ENCODE measurements around the gene RXFP1. TPM values are rescaled to one million over a fixed set of nuclear protein-coding genes. Genes with fewer than 3 reads are reported as not detected.

RXFP1 gene
- total RNA-seq, 2 donors from 2014 or later = not detected

GRCh38 chr4:158605393-158605792 is 83.7 kb downstream of the RXFP1 start:
- DNase-seq (no peak), ATAC-seq (no peak)
- no peaks in the 10 kb centered on the region for H3K4me1 Mint-ChIP-seq
- no peaks in the 10 kb centered on the region for H3K36me3 Mint-ChIP-seq (ENCODE audit: low read depth)
- no peak overlapping the region for H3K27ac Mint-ChIP-seq
- no peak overlapping the region for H3K4me3 Mint-ChIP-seq
- no peaks in the 10 kb centered on the region for H3K9me3 ChIP-seq (ENCODE audit: control insufficient read depth, low read length, poor library complexity, severe bottlenecking)
- peaks cover 25% of the 10 kb centered on the region for H3K27me3 Mint-ChIP-seq

GRCh38 chr4:158606969-158607368 is 85.3 kb downstream of the RXFP1 start:
- H3K9me3 ChIP-seq (ENCODE audit: control insufficient read depth, low read length, poor library complexity, severe bottlenecking) = no peaks in the 10 kb centered on the region
- DNase-seq = no peak
- Mint-ChIP-seq H3K27me3 (peaks cover 32% of the 10 kb centered on the region), H3K27ac (no peak overlapping the region), H3K36me3 (ENCODE audit: low read depth) (peaks cover 2% of the 10 kb centered on the region), H3K4me1 (no peaks in the 10 kb centered on the region), H3K4me3 (no peak overlapping the region)
- ATAC-seq = no peak

GRCh38 chr4:158609116-158609515 is 87.4 kb downstream of the RXFP1 start:
- Mint-ChIP-seq H3K4me3 (no peak overlapping the region), H3K36me3 (ENCODE audit: low read depth) (peaks cover 2% of the 10 kb centered on the region), H3K4me1 (no peaks in the 10 kb centered on the region), H3K27me3 (peaks cover 32% of the 10 kb centered on the region), H3K27ac (no peak overlapping the region)
- ATAC-seq = no peak
- no peak for DNase-seq
- no peaks in the 10 kb centered on the region for H3K9me3 ChIP-seq (ENCODE audit: control insufficient read depth, low read length, poor library complexity, severe bottlenecking)

GRCh38 chr4:158610790-158611189 is 89.1 kb downstream of the RXFP1 start:
- Mint-ChIP-seq H3K4me3 (no peak overlapping the region), H3K27ac (no peak overlapping the region), H3K27me3 (peaks cover 38% of the 10 kb centered on the region), H3K36me3 (ENCODE audit: low read depth) (peaks cover 4% of the 10 kb centered on the region), H3K4me1 (no peaks in the 10 kb centered on the region)
- no peak for DNase-seq
- H3K9me3 ChIP-seq (ENCODE audit: control insufficient read depth, low read length, poor library complexity, severe bottlenecking) = no peaks in the 10 kb centered on the region
- no peak for ATAC-seq

GRCh38 chr4:158613046-158613445 is 91.4 kb downstream of the RXFP1 start:
- Mint-ChIP-seq H3K4me1 (no peaks in the 10 kb centered on the region), H3K27ac (no peak overlapping the region), H3K4me3 (no peak overlapping the region), H3K36me3 (ENCODE audit: low read depth) (peaks cover 4% of the 10 kb centered on the region), H3K27me3 (peaks cover 38% of the 10 kb centered on the region)
- no peaks in the 10 kb centered on the region for H3K9me3 ChIP-seq (ENCODE audit: control insufficient read depth, low read length, poor library complexity, severe bottlenecking)
- ATAC-seq (no peak), DNase-seq (no peak)

GRCh38 chr4:158617956-158618355 is 96.3 kb downstream of the RXFP1 start:
- Mint-ChIP-seq H3K27ac (no peak overlapping the region), H3K27me3 (peaks cover 38% of the 10 kb centered on the region), H3K36me3 (ENCODE audit: low read depth) (peaks cover 2% of the 10 kb centered on the region), H3K4me1 (peaks cover 2% of the 10 kb centered on the region), H3K4me3 (no peak overlapping the region)
- ATAC-seq (no peak), DNase-seq (no peak)
- H3K9me3 ChIP-seq (ENCODE audit: control insufficient read depth, low read length, poor library complexity, severe bottlenecking) = no peaks in the 10 kb centered on the region

GRCh38 chr4:158621729-158622128 is 100.0 kb downstream of the RXFP1 start:
- H3K9me3 ChIP-seq (ENCODE audit: control insufficient read depth, low read length, poor library complexity, severe bottlenecking) = no peaks in the 10 kb centered on the region
- Mint-ChIP-seq H3K27me3 (peaks cover 32% of the 10 kb centered on the region), H3K4me1 (peaks cover 5% of the 10 kb centered on the region)

GRCh38 chr4:158622251-158622650 is 100.6 kb downstream of the RXFP1 start:
- Mint-ChIP-seq H3K4me1 (peaks cover 5% of the 10 kb centered on the region), H3K4me3 (no peak overlapping the region), H3K27ac (no peak overlapping the region), H3K27me3 (peaks cover 32% of the 10 kb centered on the region), H3K36me3 (ENCODE audit: low read depth) (no peaks in the 10 kb centered on the region)
- ATAC-seq = no peak
- DNase-seq = no peak
- H3K9me3 ChIP-seq (ENCODE audit: control insufficient read depth, low read length, poor library complexity, severe bottlenecking) = no peaks in the 10 kb centered on the region

More at GRCh38 chr4:158621729-158622128, 100.0 kb downstream of the RXFP1 start:
- H3K4me3 Mint-ChIP-seq = no peak overlapping the region
- H3K36me3 Mint-ChIP-seq (ENCODE audit: low read depth) = no peaks in the 10 kb centered on the region
- DNase-seq (no peak), ATAC-seq (no peak)
- H3K27ac Mint-ChIP-seq = no peak overlapping the region

GRCh38 chr4:158624889-158625478 is 103.3 kb downstream of the RXFP1 start:
- H3K9me3 ChIP-seq (ENCODE audit: control insufficient read depth, low read length, poor library complexity, severe bottlenecking) = no peaks in the 10 kb centered on the region
- Mint-ChIP-seq H3K4me1 (peaks cover 5% of the 10 kb centered on the region), H3K36me3 (ENCODE audit: low read depth) (no peaks in the 10 kb centered on the region), H3K27ac (no peak overlapping the region), H3K27me3 (peaks cover 29% of the 10 kb centered on the region), H3K4me3 (no peak overlapping the region)
- ATAC-seq = no peak
- DNase-seq = no peak

GRCh38 chr4:158625544-158625943 is 103.9 kb downstream of the RXFP1 start:
- no peaks in the 10 kb centered on the region for H3K36me3 Mint-ChIP-seq (ENCODE audit: low read depth)
- H3K9me3 ChIP-seq (ENCODE audit: control insufficient read depth, low read length, poor library complexity, severe bottlenecking) = no peaks in the 10 kb centered on the region
- DNase-seq (no peak), ATAC-seq (no peak)
- H3K4me3 Mint-ChIP-seq = no peak overlapping the region
- no peak overlapping the region for H3K27ac Mint-ChIP-seq
- H3K27me3 Mint-ChIP-seq = peaks cover 27% of the 10 kb centered on the region
- peaks cover 3% of the 10 kb centered on the region for H3K4me1 Mint-ChIP-seq

- H3K4me1 Mint-ChIP-seq = no peaks in the 10 kb centered on the region
- peaks cover 14% of the 10 kb centered on the region for H3K27me3 Mint-ChIP-seq
- no peaks in the 10 kb centered on the region for H3K9me3 ChIP-seq (ENCODE audit: control insufficient read depth, low read length, poor library complexity, severe bottlenecking)
- DNase-seq (no peak), ATAC-seq (no peak)
- H3K36me3 Mint-ChIP-seq (ENCODE audit: low read depth) = no peaks in the 10 kb centered on the region
- no peak overlapping the region for H3K4me3 Mint-ChIP-seq
- H3K27ac Mint-ChIP-seq = no peak overlapping the region
Observed at GRCh38 chr4:158630893-158631292, 109.2 kb downstream of the RXFP1 start.

- no peak overlapping the region for H3K4me3 Mint-ChIP-seq
- no peaks in the 10 kb centered on the region for H3K9me3 ChIP-seq (ENCODE audit: control insufficient read depth, low read length, poor library complexity, severe bottlenecking)
- H3K27ac Mint-ChIP-seq = no peak overlapping the region
- H3K4me1 Mint-ChIP-seq = no peaks in the 10 kb centered on the region
- DNase-seq (no peak), ATAC-seq (no peak)
- H3K27me3 Mint-ChIP-seq = peaks cover 17% of the 10 kb centered on the region
- H3K36me3 Mint-ChIP-seq (ENCODE audit: low read depth) = no peaks in the 10 kb centered on the region
Observed at GRCh38 chr4:158636619-158637018, 114.9 kb downstream of the RXFP1 start.

- H3K27me3 Mint-ChIP-seq = peaks cover 32% of the 10 kb centered on the region
- no peak for DNase-seq
- no peaks in the 10 kb centered on the region for H3K9me3 ChIP-seq (ENCODE audit: control insufficient read depth, low read length, poor library complexity, severe bottlenecking)
- H3K36me3 Mint-ChIP-seq (ENCODE audit: low read depth) = no peaks in the 10 kb centered on the region
- ATAC-seq = no peak
- H3K4me3 Mint-ChIP-seq = no peak overlapping the region
- no peak overlapping the region for H3K27ac Mint-ChIP-seq
- no peaks in the 10 kb centered on the region for H3K4me1 Mint-ChIP-seq
Observed at GRCh38 chr4:158644356-158644755, 122.7 kb downstream of the RXFP1 start.

- no peak for DNase-seq
- Mint-ChIP-seq H3K4me1 (no peaks in the 10 kb centered on the region), H3K27me3 (peaks cover 29% of the 10 kb centered on the region), H3K4me3 (no peak overlapping the region), H3K27ac (no peak overlapping the region), H3K36me3 (ENCODE audit: low read depth) (no peaks in the 10 kb centered on the region)
- no peaks in the 10 kb centered on the region for H3K9me3 ChIP-seq (ENCODE audit: control insufficient read depth, low read length, poor library complexity, severe bottlenecking)
- ATAC-seq = no peak
Observed at GRCh38 chr4:158644760-158645159, 123.1 kb downstream of the RXFP1 start.
